ENCODE data around the gene TRMO. TPM values are rescaled to one million over a fixed set of nuclear protein-coding genes. Genes with fewer than 3 reads are reported as not detected.

The TRMO gene
- total and polyA plus RNA-seq, 9 of the 15 experiments (the other 6 are each of a cell fraction or from before 2014, with no cell fraction given) = 5.6 to 22.4 (median 16.2) TPM

GRCh38 chr9:97919217-97919813 is 3.0 kb downstream of the TRMO start (continued):
- no peak for TF ChIP-seq ZNF407 (IDR thresholded peaks at IDR 0.05; ENCODE audit: low read depth)
- TF ChIP-seq SREBF2 (CRISPR knock-in tag; IDR thresholded peaks at IDR 0.05) = no peak
- TF ChIP-seq ZNF316 (IDR thresholded peaks at IDR 0.05) = peak; percentile 97
- no peak for TF ChIP-seq ELK3 (CRISPR knock-in tag; IDR thresholded peaks at IDR 0.05)
- no peak for TF ChIP-seq KAT2B (IDR thresholded peaks at IDR 0.05; ENCODE audit: low read depth, low read length)
- no peak for TF ChIP-seq POLR2AphosphoS2 (IDR thresholded peaks at IDR 0.05; ENCODE audit: low read length)
